Ovary (tissue), 9 donors: ENCODE data around the gene TALDO1. TPM values are rescaled to one million over a fixed set of nuclear protein-coding genes. Genes with fewer than 3 reads are reported as not detected.

Source experiments
- DNase-seq, 5 donors: peaks; one replicate each; pipeline ENCODE4 v3.0.0-alpha.2; 2019 to 2020
- H3K27ac ChIP-seq, 2 donors: fragments of 200-600 bp; one replicate each; pipeline versions ENCODE4 v1.5.1 to v1.8.0; 2019 to 2022
- H3K27me3 ChIP-seq: fragments of 200-600 bp; one replicate; pipeline ENCODE4 v1.8.0; 2022
- H3K36me3 ChIP-seq: fragments of 200-600 bp; sonication (generic); one replicate; pipeline ENCODE4 v1.5.1; 2019
- H3K4me1 ChIP-seq: one replicate; pipeline ENCODE4 v1.8.1; 2013; ENCODE audit warnings: mild to moderate bottlenecking, moderate library complexity; ENCODE audit not compliant: insufficient read depth
- H3K4me3 ChIP-seq: fragments of 200-600 bp; sonication (generic); one replicate; pipeline ENCODE4 v1.5.1; 2017
- H3K9me3 ChIP-seq, 2 donors: fragments of 200-600 bp in 1 of 2; sonication (generic) in 1 of 2; one replicate each; pipeline versions ENCODE4 v1.5.1 to v1.8.1; 2013 to 2019; ENCODE audit warnings: mild to moderate bottlenecking in 1 of 2, moderate library complexity in 1 of 2
- EP300 ChIP-seq: sonication (generic); formaldehyde crosslinking; IDR thresholded peaks from one replicate; pipeline ENCODE4 v1.6.1; 2017; ENCODE audit warnings: antibody characterized with exemption
- POLR2A ChIP-seq: fragments of 450-650 bp; IDR thresholded peaks from one replicate; pipeline ENCODE4 v1.6.1; 2017; ENCODE audit warnings: antibody characterized with exemption, mild to moderate bottlenecking, moderate library complexity
- WGBS, 3 donors: extraction: QIAGEN DNeasy Blood & Tissue Kit in 1 of 3; methylation state at CpG; one replicate each; pipeline versions ENCODE4 v1.1.5 to v1.1.7; 2013 to 2017; 5-methylcytosine and 5-hydroxymethylcytosine counted together
- intact Hi-C, 4 donors: fragments of 100-400 bp; cut with DNase I; formaldehyde crosslinking; loops; one replicate each; pipeline versions ENCODE4 v1.11.0 to v1.15.1; 2022 to 2023
- polyA plus RNA-seq, 2 donors: library from polyadenylated mRNA; stranded (reverse); fragments of 200-250 nt in 1 of 2; fragments of 350-450 nt in 1 of 2; fragmentation: Illumina TruSeq in 1 of 2; extraction: RNeasy Lipid Tissue Mini Kit (QIAGEN cat#74804) in 1 of 2; gene quantifications; one replicate each; pipeline ENCODE4 v1.2.3, GENCODE V29; 2013 to 2014
- total RNA-seq, 7 donors: library from RNA; depleted of rRNA in 2 of 7; stranded (reverse); fragments of >200 nt in 2 of 7; fragmentation: NEBNext Ultra II Directional in 3 of 7; extraction: Animal tissue kit (Norgen Biotek cat#: 25700) in 3 of 7; gene quantifications; one replicate each; pipeline versions ENCODE4 v1.1.0 to v1.2.4, GENCODE V29; 2016 to 2023
- TF ChIP-seq, protein P1 (sequence below), 3 donors: fragments of 450-650 bp in 2 of 3; fragments of 200-600 bp in 1 of 3; IDR thresholded peaks; one replicate each; pipeline versions ENCODE4 v1.5.1 to v1.8.0; 2016 to 2022; ENCODE audit warnings: antibody characterized with exemption in 3 of 3, mild to moderate bottlenecking in 1 of 3
- donor health status: DM: no; HTN: no; CAD: no; lungs with moderate emphysema.
- donor health status: DM: no; HTN: no; CAD: no.
- donor health status: Bipolar disorder and iron deficiency.
- donor health status: DM: yes; HTN: yes; CAD: no.
- donor health status: DM: no; HTN: no; CAD: no.
- donor health status: DM: yes; HTN: yes; CAD: no.

Gene TALDO1
- total and polyA plus RNA-seq, 9 donors, result 75.0 to 134 (median 110) TPM

DNA sequence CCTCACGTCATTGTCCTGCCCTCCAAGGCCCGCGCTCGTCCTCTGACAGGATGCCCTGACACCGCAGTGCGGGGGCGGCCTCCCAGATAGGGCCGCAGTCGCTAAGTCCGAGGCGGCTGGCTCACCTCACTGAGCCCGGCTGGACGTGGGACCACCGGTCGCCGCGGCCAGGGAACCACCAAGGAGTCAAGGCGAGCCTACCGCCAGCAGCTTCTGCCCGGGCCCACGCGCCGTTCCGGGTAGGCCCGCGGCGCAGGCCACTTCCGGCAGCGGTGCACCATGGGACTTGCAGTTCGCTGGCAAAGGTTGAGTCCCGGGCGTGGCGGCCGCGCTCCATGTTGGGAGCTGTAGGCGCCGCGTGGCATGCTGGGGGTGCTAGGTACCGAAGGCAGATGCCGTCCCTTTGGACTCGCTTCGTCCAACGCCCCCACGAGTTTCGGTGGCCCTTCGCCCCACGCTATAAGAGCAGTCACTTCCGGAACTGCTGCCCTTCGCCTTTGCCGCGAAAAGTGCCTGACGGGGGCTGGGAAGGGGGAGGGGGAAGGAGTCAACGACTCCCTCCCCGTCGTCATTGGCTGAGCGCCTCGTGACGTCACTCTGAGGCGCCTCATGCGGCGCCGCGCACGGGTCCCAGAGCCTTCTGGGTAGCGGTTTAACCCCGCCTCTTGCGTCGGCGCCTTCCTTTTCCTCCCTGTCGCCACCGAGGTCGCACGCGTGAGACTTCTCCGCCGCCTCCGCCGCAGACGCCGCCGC lies 62.2 kb downstream of the TALDO1 start, which contains the start of gene RPLP2:
RPLP2 (plus strand) TSS at position 681 of the 753 bp plus-strand sequence. CDS start 268 bp downstream, outside the sequence.
- Histone ChIP-seq H3K4me3 (peak within 1 kb of the TSS; percentile 83), H3K4me1 (peaks cover 12% of the 10 kb centered on the region), H3K27ac (peak within 1 kb of the TSS; percentile 92 to 95), H3K36me3 (no peaks in the 10 kb centered on the region), H3K9me3 (no peaks in the 10 kb centered on the region), H3K27me3 (no peaks in the 10 kb centered on the region)
- WGBS, 3 donors, result 0 to 1% (median 0%) methylated on average over 65 to 81 of the region's 81 CpGs
- intact Hi-C loops, result loop anchor here in 1 of 4 donors (5.0 kb wide), 1 partner anchor 33 kb away; the partner anchor contains the start of genes POLR2L and TSPAN4
- DNase-seq, result peak; percentile 98 to 99 (median 99)
- TF ChIP-seq POLR2A, result peak; percentile 97
- TF ChIP-seq EP300, result peak; percentile 34
- TF ChIP-seq, protein P1, sequence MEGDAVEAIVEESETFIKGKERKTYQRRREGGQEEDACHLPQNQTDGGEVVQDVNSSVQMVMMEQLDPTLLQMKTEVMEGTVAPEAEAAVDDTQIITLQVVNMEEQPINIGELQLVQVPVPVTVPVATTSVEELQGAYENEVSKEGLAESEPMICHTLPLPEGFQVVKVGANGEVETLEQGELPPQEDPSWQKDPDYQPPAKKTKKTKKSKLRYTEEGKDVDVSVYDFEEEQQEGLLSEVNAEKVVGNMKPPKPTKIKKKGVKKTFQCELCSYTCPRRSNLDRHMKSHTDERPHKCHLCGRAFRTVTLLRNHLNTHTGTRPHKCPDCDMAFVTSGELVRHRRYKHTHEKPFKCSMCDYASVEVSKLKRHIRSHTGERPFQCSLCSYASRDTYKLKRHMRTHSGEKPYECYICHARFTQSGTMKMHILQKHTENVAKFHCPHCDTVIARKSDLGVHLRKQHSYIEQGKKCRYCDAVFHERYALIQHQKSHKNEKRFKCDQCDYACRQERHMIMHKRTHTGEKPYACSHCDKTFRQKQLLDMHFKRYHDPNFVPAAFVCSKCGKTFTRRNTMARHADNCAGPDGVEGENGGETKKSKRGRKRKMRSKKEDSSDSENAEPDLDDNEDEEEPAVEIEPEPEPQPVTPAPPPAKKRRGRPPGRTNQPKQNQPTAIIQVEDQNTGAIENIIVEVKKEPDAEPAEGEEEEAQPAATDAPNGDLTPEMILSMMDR (IDR thresholded peaks at IDR 0.05), result peak in 2 of 3 donors; percentile 19 to 37

DNA sequence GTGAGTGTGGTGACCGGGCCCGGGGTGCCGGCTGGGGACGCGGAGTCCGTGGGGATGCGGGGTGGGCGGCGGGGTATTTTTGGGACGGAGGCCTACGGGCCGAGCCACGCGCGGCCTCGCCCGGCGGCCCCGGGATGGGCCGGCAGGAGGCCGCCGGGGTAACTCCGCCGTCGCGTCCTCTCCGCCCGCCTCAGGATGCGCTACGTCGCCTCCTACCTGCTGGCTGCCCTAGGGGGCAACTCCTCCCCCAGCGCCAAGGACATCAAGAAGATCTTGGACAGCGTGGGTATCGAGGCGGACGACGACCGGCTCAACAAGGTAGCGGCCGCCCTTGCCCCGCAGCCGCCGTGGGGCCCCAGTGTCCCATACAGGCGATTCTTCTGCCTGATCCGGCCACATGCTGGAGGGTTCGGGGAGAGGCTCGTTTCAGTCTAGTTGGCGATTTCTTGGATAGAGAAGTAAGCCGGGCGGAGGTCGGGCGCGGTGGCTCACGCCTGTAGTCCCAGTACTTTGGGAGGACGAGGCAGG lies 62.8 kb downstream of the TALDO1 start:
- H3K4me3 ChIP-seq, result peak overlapping the region; percentile 83
- peaks cover 11% of the 10 kb centered on the region for H3K4me1 ChIP-seq
- 0% methylated on average over 45 to 55 of the region's 55 CpGs for WGBS, 3 donors
- no peak for DNase-seq
- H3K27ac ChIP-seq, result peak overlapping the region; percentile 92 to 95
- H3K9me3 ChIP-seq, result no peaks in the 10 kb centered on the region
- no peak for TF ChIP-seq EP300
- TF ChIP-seq POLR2A, result no peak
- TF ChIP-seq, protein P1 (IDR thresholded peaks at IDR 0.05), result no peak
- H3K27me3 ChIP-seq, result no peaks in the 10 kb centered on the region
- no peaks in the 10 kb centered on the region for H3K36me3 ChIP-seq
- intact Hi-C loops, result no loop called here

DNA sequence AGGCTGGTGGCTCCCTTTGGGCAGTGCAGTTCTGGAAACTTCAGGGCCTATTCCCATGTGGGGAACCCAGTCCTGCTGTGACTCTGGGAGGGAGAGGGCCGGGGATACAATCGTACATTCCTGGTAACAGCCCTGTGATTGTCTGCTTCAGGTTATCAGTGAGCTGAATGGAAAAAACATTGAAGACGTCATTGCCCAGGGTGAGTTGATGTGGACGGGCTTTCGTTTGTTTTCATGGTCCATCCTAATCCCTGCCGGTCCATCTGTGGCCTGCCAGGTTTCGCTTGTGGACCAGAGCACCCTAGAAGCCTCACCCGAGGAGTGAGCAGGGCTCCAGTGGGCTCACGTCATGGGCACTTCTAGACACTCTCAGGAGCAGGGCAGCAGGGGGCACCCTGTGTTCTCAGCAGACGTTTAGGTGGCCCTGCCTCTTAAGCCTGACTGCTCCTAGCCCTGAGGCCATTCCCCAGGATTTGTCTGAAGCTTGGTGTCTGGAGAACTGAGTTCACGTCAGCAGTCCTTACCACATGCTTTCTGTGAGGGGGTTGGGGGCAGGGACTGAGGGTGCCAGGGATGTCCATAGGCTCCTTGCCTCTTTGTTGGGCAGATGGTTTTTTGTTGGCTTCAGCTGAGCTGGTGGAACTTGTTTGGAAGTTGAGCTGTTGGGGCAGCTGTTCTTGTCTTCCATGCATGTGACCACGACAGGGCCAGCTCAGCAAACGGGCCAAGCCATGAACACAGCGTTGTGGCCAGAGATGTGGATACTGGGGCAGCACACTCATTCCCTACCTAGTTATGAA lies 64.4 kb downstream of the TALDO1 start:
- no peaks in the 10 kb centered on the region for H3K36me3 ChIP-seq
- peaks cover 10% of the 10 kb centered on the region for H3K4me1 ChIP-seq
- no peak overlapping the region for H3K27ac ChIP-seq
- TF ChIP-seq, protein P1 (IDR thresholded peaks at IDR 0.05), result no peak
- TF ChIP-seq POLR2A (no peak), EP300 (no peak)
- no peaks in the 10 kb centered on the region for H3K27me3 ChIP-seq
- intact Hi-C loops, result no loop called here
- H3K4me3 ChIP-seq, result no peak overlapping the region
- WGBS, 3 donors, result 61 to 70% (median 65%) methylated on average over 14 of the region's 14 CpGs
- DNase-seq, result no peak
- H3K9me3 ChIP-seq, result no peaks in the 10 kb centered on the region

DNA sequence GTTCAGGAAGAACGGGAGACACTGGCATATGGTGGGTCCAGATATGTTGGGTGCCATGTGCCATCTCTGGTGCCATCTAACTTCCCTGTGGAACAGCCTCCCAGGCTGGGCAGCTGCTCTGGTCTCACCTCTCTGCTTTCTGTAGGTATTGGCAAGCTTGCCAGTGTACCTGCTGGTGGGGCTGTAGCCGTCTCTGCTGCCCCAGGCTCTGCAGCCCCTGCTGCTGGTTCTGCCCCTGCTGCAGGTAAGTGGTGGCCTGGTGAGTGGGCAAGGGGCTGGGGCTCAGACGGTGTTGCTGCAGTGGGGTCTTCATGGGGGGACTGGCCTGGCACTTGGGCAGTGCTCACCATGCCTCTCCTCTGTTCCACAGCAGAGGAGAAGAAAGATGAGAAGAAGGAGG lies 65.1 kb downstream of the TALDO1 start:
- 68 to 86% (median 79%) methylated on average over 3 of the region's 3 CpGs for WGBS, 3 donors
- no peaks in the 10 kb centered on the region for H3K27me3 ChIP-seq
- no peak for DNase-seq
- H3K9me3 ChIP-seq, result no peaks in the 10 kb centered on the region
- H3K36me3 ChIP-seq, result no peaks in the 10 kb centered on the region
- no peak overlapping the region for H3K4me3 ChIP-seq
- peaks cover 10% of the 10 kb centered on the region for H3K4me1 ChIP-seq
- intact Hi-C loops, result no loop called here
- TF ChIP-seq, protein P1 (IDR thresholded peaks at IDR 0.05), result no peak
- TF ChIP-seq POLR2A (no peak), EP300 (no peak)
- H3K27ac ChIP-seq, result no peak overlapping the region
